Measurements from ENCODE around the gene PRRT4. TPM values are rescaled to one million over a fixed set of nuclear protein-coding genes. Genes with fewer than 3 reads are reported as not detected.

Gene PRRT4
- total and polyA plus RNA-seq, 9 of the 15 experiments (the other 6 are each of a cell fraction or from before 2014, with no cell fraction given): not detected

- TF ChIP-seq ATF6 (CRISPR knock-in tag; IDR thresholded peaks at IDR 0.05) (peak; percentile 81), ZKSCAN8 (CRISPR knock-in tag; IDR thresholded peaks at IDR 0.05) (no peak), SMAD4 (CRISPR knock-in tag; conservative IDR thresholded peaks at IDR 0.05) (peak; percentile 80), ZNF695 (CRISPR knock-in tag; IDR thresholded peaks at IDR 0.05) (no peak), FIP1L1 (IDR thresholded peaks at IDR 0.05; ENCODE audit: low read depth, low read length, poor library complexity, severe bottlenecking) (peak; percentile 69), SAFB (IDR thresholded peaks at IDR 0.05; ENCODE audit: borderline replicate concordance, low read depth, low read length) (no peak), BRD4 (IDR thresholded peaks at IDR 0.05) (peak; percentile 95), FOXK1 (CRISPR knock-in tag; IDR thresholded peaks at IDR 0.05; ENCODE audit: borderline replicate concordance) (peak; percentile 98), POLR3G (IDR thresholded peaks at IDR 0.05; ENCODE audit: extremely low read depth, insufficient read length, insufficient replicate concordance) (no peak), DIDO1 (tag; IDR thresholded peaks at IDR 0.05; ENCODE audit: low read depth) (peak; percentile 100), TRIM24 (IDR thresholded peaks at IDR 0.05) (peak in 1 of 2 experiments; percentile 99; a peak in 2 of 4 replicates), ZNF175 (CRISPR knock-in tag; IDR thresholded peaks at IDR 0.05; ENCODE audit: low read depth) (0 out of 2 replicates have a peak, but pooled peaks have one; percentile 26), YBX1 (IDR thresholded peaks at IDR 0.05) (no peak), HMG20A (CRISPR knock-in tag; conservative IDR thresholded peaks at IDR 0.05) (no peak), CCAR2 (IDR thresholded peaks at IDR 0.05; ENCODE audit: low read depth, low read length) (no peak), ETV6 (IDR thresholded peaks at IDR 0.05; ENCODE audit: borderline replicate concordance in 1 of 2, low read depth in 2 of 2, low read length in 1 of 2) (peak in 1 of 2 experiments; percentile 60; a peak in 1 of 4 replicates), ETV6 (CRISPR knock-in tag; IDR thresholded peaks at IDR 0.05; ENCODE audit: borderline replicate concordance) (peak; percentile 90; the same call in 1 of the 2 replicates), GTF3C2 (IDR thresholded peaks at IDR 0.05; ENCODE audit: borderline replicate concordance, extremely low read depth, insufficient read length) (no peak), ILF3 (IDR thresholded peaks at IDR 0.05; ENCODE audit: borderline replicate concordance) (no peak), ETS2 (tag; IDR thresholded peaks at IDR 0.05; ENCODE audit: borderline replicate concordance, poor library complexity, severe bottlenecking) (no peak), ZFP1 (CRISPR knock-in tag; IDR thresholded peaks at IDR 0.05) (0 out of 2 replicates have a peak, but pooled peaks have one; percentile 9), ZNF431 (CRISPR knock-in tag; IDR thresholded peaks at IDR 0.05) (peak; percentile 88)
Measured at GRCh38 chr7:128343554-128344430, 17.7 kb downstream of the PRRT4 start, which contains the start of gene RBM28 (continued).

All from K562 (cell line).